NOMO-1 treated with dmso at 0.1 percent for 144 hours (cell line): Measurements from ENCODE around the gene PCLO.

Experiments
- DNase-seq: peaks from one replicate; lab custom pipeline; 2025; ENCODE audit not compliant: unreplicated experiment; lab: John Stamatoyannopoulos, UW

PCLO gene, protein sequence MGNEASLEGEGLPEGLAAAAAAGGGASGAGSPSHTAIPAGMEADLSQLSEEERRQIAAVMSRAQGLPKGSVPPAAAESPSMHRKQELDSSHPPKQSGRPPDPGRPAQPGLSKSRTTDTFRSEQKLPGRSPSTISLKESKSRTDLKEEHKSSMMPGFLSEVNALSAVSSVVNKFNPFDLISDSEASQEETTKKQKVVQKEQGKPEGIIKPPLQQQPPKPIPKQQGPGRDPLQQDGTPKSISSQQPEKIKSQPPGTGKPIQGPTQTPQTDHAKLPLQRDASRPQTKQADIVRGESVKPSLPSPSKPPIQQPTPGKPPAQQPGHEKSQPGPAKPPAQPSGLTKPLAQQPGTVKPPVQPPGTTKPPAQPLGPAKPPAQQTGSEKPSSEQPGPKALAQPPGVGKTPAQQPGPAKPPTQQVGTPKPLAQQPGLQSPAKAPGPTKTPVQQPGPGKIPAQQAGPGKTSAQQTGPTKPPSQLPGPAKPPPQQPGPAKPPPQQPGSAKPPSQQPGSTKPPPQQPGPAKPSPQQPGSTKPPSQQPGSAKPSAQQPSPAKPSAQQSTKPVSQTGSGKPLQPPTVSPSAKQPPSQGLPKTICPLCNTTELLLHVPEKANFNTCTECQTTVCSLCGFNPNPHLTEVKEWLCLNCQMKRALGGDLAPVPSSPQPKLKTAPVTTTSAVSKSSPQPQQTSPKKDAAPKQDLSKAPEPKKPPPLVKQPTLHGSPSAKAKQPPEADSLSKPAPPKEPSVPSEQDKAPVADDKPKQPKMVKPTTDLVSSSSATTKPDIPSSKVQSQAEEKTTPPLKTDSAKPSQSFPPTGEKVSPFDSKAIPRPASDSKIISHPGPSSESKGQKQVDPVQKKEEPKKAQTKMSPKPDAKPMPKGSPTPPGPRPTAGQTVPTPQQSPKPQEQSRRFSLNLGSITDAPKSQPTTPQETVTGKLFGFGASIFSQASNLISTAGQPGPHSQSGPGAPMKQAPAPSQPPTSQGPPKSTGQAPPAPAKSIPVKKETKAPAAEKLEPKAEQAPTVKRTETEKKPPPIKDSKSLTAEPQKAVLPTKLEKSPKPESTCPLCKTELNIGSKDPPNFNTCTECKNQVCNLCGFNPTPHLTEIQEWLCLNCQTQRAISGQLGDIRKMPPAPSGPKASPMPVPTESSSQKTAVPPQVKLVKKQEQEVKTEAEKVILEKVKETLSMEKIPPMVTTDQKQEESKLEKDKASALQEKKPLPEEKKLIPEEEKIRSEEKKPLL (N-terminal part only)

GRCh38 chr7:83162402-83163256 is at the start of gene PCLO:
Gene PCLO (minus strand): TSS chr7:83162884. CDS start chr7:83162592, 292 bp downstream.
- DNase-seq, result peak; percentile 99

DNA sequence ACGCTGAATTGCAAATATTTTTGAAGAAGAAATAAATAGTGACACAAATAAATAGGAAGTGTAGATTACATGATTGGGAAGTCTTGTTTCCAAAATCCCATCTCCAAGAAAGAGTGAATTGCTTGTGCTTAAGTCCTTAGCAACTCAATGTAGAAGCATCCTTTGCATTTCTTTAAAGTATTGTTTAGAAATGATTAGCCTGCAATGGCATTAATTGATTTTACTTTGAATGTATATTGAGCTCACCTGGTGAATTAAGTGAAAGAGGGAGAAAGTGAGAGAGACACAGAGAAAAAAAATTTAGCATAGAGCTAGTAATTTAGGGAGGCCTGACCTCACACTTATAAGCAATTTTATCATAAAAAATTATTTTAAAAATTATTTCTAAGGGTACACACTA is 49.0 kb upstream of the PCLO start:
- DNase-seq, result no peak

DNA sequence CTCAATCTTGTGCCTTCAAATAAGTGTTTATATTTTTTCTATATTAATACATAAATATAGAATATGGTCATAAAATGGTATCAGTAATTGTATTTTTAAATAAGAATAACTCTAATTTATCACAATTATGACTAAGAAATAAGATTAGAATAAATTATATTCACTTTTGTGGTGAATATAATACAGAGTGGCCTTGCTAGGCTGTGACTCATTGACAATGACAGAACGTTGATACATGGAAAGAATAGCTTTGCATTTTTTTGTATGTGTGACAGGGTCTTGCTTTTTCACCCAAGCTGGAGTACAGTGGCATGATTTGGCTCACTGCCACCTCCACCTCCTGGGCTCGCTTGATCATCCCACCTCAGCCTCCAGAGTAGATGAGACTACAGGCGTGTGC is 47.8 kb upstream of the PCLO start:
- no peak for DNase-seq

DNA sequence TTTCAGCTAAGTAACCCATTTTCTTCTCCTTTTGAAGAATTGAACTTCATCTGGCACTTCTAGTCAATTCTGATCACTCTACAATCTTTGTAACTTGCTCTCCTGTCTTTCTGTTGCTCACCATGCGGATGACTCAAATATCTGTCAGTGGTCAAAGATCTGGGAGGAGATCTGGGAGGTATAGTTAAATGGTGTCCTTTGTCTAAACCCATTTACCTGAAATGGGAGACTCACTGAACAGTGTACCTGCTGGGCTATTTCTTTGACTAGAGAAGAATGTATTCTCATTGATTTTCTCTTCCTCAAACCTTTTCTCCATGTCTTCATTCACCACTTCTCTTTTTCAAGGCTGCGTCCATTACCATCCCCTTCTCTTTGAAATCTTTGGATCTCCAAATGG is 42.0 kb upstream of the PCLO start:
- DNase-seq, result no peak

DNA sequence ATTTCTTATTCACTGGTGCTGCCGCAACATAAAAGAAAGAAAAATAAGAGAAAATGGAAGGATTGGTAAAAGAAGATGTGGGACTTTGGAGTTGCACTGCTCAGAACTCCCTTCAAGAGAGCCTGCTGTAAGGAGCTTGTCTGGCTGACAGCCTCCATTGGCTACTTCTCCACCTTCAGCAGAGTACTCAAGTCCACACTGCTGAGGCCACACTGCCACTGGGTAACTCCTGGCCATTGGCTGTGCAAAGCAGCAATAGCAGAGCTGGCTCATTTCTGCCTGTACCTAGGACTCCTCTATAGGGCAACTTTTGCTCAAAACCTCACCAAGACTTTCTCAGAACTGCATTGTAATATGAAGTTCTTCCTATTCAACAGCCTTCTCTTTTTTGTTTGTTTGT is 38.7 kb upstream of the PCLO start:
- DNase-seq, result no peak

DNA sequence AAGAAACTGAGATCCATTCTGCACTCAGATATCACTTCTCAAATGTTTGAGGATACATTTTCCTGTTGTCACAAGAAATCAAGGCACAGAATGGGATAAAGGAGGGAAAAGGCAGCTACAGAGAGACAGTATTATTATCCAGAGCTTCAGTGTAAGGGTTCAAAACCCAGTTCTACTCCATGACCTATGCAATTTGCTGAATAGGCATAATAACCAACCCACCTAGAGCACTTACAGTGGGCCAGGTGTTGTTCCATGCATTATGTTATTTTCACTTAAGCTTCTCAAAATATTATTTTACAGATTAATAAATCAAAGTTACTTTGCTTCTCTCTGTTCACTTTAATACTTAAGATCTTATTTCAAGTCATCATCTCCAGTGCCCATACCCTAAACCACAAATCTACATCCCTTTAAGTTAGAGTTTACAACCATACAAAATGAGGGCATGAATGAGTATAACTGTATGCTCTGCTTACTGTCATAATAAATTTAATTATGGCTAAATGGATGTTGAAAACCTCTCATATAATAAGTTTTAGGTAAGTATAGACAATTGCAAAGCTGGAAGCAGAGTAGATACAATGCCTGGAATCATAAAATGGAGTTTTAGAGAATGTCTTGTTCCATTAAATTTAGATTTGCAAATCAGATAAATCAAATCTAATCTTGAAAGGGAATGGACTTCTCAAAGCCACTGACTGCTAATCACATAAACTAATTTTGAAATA is 28.1 kb upstream of the PCLO start:
- DNase-seq, result no peak

GRCh38 chr7:83178796-83179195 is 16.1 kb upstream of the PCLO start:
- DNase-seq, result no peak

DNA sequence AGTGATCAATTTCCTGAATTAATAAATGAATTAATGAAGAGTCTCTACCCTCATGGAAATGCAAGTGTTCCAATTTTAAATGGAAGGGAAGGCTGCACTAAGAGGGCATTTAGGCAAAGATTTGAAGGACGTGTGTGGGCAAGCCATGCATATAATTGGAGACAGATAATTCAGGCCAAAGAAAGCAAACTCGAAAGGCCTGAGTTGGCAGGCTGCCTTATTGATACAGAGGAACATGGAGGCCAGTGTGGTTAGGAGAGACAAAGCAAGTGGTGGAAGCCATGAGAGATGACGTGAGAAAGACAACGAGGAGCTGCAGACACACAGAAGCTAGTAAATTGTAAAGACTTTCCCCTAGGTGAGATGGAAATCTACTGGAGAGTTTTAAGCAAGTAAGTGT is 15.4 kb upstream of the PCLO start:
- DNase-seq, result no peak

DNA sequence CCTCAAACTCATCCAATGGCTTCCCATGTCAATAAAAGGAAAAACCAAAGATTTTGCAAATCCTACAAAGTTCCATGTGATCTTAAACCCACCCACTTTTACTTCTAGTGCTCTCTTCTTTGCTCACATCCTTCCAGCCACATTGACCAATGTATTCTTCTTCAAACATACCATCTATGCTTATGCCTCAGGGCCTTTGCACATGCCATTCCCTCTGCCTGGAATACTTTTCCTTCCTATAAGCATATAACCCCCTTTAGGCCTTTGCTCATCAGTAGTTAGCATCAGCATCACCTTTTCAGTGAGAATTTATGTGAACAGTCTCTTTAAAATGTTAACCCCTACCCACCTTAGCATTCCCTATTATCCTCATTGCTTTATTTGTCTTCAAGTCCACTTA is 11.0 kb upstream of the PCLO start:
- no peak for DNase-seq

- no peak for DNase-seq
Measured at GRCh38 chr7:83166781-83167180, 4.1 kb upstream of the PCLO start.

- no peak for DNase-seq
Measured at GRCh38 chr7:83161899-83162401, 734 bp downstream of the PCLO start.

DNA sequence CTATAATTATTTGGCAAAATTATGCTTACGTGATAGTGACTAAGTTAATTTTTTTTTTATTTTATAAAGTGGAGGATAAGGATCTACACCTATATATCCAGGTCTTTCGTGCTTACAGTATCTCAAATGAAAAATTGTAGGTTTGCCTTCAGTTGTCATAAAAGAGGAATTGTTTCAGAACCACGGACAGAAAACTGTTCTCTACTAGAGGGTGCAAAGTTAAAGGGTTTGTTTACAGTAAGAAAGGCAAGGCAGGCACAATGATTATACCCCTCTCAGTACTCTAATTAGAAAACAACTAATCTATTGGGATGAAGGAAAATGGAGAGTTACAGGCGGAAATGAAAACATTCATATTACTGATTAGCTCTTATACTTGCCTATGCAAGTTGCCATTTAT is 1.5 kb downstream of the PCLO start:
- DNase-seq, result no peak

- DNase-seq, result no peak
Measured at GRCh38 chr7:83159731-83160130, 3.0 kb downstream of the PCLO start.

- DNase-seq, result no peak
Measured at GRCh38 chr7:83156006-83156405, 6.7 kb downstream of the PCLO start.

DNA sequence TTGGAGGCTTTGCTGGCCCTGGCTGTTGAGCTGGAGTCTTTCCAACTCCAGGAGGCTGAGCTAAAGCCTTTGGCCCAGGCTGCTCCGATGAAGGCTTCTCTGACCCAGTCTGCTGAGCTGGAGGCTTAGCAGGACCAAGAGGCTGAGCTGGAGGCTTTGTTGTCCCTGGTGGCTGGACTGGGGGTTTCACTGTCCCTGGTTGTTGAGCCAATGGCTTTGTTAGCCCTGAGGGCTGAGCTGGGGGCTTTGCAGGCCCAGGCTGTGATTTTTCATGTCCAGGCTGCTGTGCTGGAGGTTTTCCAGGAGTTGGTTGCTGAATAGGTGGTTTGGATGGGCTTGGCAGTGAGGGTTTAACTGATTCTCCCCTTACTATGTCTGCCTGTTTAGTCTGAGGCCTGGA is 7.3 kb downstream of the PCLO start:
- no peak for DNase-seq

GRCh38 chr7:83153419-83153818 is 9.3 kb downstream of the PCLO start:
- no peak for DNase-seq

GRCh38 chr7:83150310-83150709 is 12.4 kb downstream of the PCLO start:
- no peak for DNase-seq

DNA sequence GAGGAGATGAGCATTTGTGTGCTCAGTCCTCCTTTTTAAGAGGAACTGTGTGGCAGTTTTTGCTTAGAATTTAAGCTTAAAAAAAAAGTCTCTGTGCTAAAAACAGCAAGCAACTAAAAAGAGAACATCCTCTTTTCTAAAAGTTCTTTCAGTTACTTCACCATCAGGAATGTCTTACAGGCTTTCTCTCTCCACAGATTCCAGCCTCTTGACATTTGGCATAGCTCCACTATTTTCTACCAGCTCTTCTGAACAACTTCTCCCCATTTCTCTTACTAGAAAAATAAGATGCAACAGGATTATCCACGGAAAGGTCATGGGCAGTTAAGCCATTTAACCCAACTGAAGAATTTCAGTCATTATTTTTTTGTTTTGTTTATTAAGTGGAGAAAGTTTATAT is 13.2 kb downstream of the PCLO start:
- peak; percentile 28 for DNase-seq

DNA sequence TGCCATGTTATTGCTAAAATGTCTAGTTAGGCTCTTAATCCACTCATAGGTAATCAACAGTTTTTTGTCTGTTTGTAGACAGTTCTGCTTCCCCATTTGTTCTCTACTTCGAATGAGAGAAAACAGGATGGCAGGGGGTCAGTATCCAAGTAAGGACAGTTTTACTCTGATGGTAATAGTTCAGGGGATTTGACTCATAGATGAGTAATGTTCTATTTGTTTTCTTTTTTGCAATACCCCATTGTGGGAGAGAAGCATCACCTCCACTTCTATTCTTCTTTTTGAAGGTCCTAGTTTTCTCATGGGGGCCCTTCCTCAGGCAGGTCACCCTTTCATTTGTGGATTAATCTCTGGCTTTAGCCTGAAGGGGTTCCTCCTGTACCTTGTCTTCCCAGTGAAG is 13.9 kb downstream of the PCLO start:
- peak; percentile 27 for DNase-seq

- DNase-seq, result no peak
Measured at GRCh38 chr7:83143107-83143506, 19.6 kb downstream of the PCLO start.
